Measurements from ENCODE around the gene CLCN7. TPM values are rescaled to one million over a fixed set of nuclear protein-coding genes. Genes with fewer than 3 reads are reported as not detected.
A peak's percentile ranks its signal among the peaks of the same experiment; 100 is the strongest.

The CLCN7 gene
- total RNA-seq, 1 experiment from 2014 or later, result 48.2 TPM

GRCh38 chr16:1416521-1416941 lies 58.3 kb downstream of the CLCN7 start:
- intact Hi-C loops (cut with micrococcal nuclease), result no loop called here
- H3K9me3 ChIP-seq (ENCODE audit: low read length), result no peaks in the 10 kb centered on the region
- no peak for TF ChIP-seq CTCF (conservative IDR thresholded peaks at IDR 0.05; ENCODE audit: low read depth, low read length)
- no peak for TF ChIP-seq EZH2phosphoT487 (IDR thresholded peaks at IDR 0.05; ENCODE audit: borderline replicate concordance, low read length)
- no peak for TF ChIP-seq EZH2 (IDR thresholded peaks at IDR 0.05; ENCODE audit: low read length, unreplicated experiment)
- no TSS peak for BruUV-seq (replicated peaks)
- 0 out of 2 replicates have a peak, but pooled peaks cover 5% of the 10 kb centered on the region for H3K4me1 ChIP-seq (ENCODE audit: insufficient read depth, low read length)
- peak; percentile 20 for DNase-seq
- H4K20me1 ChIP-seq (ENCODE audit: low read length), result no peaks in the 10 kb centered on the region
- no peak for ATAC-seq
- H3K9ac ChIP-seq (ENCODE audit: low read length), result no peak overlapping the region
- H3K27me3 ChIP-seq (ENCODE audit: low read length), result no peaks in the 10 kb centered on the region
- no peak overlapping the region for H3K4me2 ChIP-seq (ENCODE audit: low read length)
- H3K36me3 ChIP-seq (ENCODE audit: low read depth, low read length), result no peaks in the 10 kb centered on the region
- H3K9me2 ChIP-seq (replicated peaks; ENCODE audit: low read length), result no peaks in the 10 kb centered on the region
- CTCF ChIA-PET, result no interaction called here
- no peak overlapping the region for H2AFZ ChIP-seq (ENCODE audit: low read length)
- peaks cover 9% of the 10 kb centered on the region for H3F3A ChIP-seq (ENCODE audit: low read length, unreplicated experiment)
- H3K4me3 ChIP-seq (ENCODE audit: low read length), result no peak overlapping the region
- H3K79me2 ChIP-seq (ENCODE audit: low read length), result peaks cover 32% of the 10 kb centered on the region
- no peak overlapping the region for H3K27ac ChIP-seq (ENCODE audit: low read length)
- POLR2A ChIA-PET (ENCODE audit: unreplicated experiment), result no interaction called here

GRCh38 chr16:1414532-1415260 lies 60.1 kb downstream of the CLCN7 start, which contains the start of gene UNKL:
Gene UNKL, minus strand, starts transcription at chr16:1414704. Its CDS starts 13 bp downstream, at chr16:1414691.
- POLR2A ChIA-PET (ENCODE audit: unreplicated experiment), result no interaction called here
- intact Hi-C loops (cut with micrococcal nuclease), result no loop called here
- peak within 1 kb of the TSS; percentile 81 for H2AFZ ChIP-seq (ENCODE audit: low read length)
- CTCF ChIA-PET, result no interaction called here
- 0 out of 2 replicates have a peak, but pooled peaks cover 5% of the 10 kb centered on the region for H3K4me1 ChIP-seq (ENCODE audit: insufficient read depth, low read length)
- no peaks in the 10 kb centered on the region for H3K36me3 ChIP-seq (ENCODE audit: low read depth, low read length)
- H3F3A ChIP-seq (ENCODE audit: low read length, unreplicated experiment), result peaks cover 9% of the 10 kb centered on the region
- no TSS peak for BruUV-seq (replicated peaks)
- TF ChIP-seq EZH2phosphoT487 (IDR thresholded peaks at IDR 0.05; ENCODE audit: borderline replicate concordance, low read length) (no peak), EZH2 (IDR thresholded peaks at IDR 0.05; ENCODE audit: low read length, unreplicated experiment) (no peak), CTCF (conservative IDR thresholded peaks at IDR 0.05; ENCODE audit: low read depth, low read length) (no peak)
- peaks cover 23% of the 10 kb centered on the region for H3K79me2 ChIP-seq (ENCODE audit: low read length)
- H3K27me3 ChIP-seq (ENCODE audit: low read length), result no peaks in the 10 kb centered on the region
- ATAC-seq (peak; percentile 52), DNase-seq (peak; percentile 41)
- peak within 1 kb of the TSS; percentile 47 for H3K9ac ChIP-seq (ENCODE audit: low read length)
- peak within 1 kb of the TSS; percentile 87 for H3K4me2 ChIP-seq (ENCODE audit: low read length)
- no peaks in the 10 kb centered on the region for H3K9me3 ChIP-seq (ENCODE audit: low read length)
- no peak within 1 kb of the TSS for H3K27ac ChIP-seq (ENCODE audit: low read length)
- no peaks in the 10 kb centered on the region for H4K20me1 ChIP-seq (ENCODE audit: low read length)
- no peaks in the 10 kb centered on the region for H3K9me2 ChIP-seq (replicated peaks; ENCODE audit: low read length)
- peak within 1 kb of the TSS; percentile 76 for H3K4me3 ChIP-seq (ENCODE audit: low read length)

Data from PC-3 (cell line).